NCI-H1048 (cell line): ENCODE results near the gene SLC39A11.

ENCODE experiments used
- DNase-seq: peaks from one replicate; lab custom pipeline; 2025; lab: John Stamatoyannopoulos, UW

SLC39A11 gene

DNA sequence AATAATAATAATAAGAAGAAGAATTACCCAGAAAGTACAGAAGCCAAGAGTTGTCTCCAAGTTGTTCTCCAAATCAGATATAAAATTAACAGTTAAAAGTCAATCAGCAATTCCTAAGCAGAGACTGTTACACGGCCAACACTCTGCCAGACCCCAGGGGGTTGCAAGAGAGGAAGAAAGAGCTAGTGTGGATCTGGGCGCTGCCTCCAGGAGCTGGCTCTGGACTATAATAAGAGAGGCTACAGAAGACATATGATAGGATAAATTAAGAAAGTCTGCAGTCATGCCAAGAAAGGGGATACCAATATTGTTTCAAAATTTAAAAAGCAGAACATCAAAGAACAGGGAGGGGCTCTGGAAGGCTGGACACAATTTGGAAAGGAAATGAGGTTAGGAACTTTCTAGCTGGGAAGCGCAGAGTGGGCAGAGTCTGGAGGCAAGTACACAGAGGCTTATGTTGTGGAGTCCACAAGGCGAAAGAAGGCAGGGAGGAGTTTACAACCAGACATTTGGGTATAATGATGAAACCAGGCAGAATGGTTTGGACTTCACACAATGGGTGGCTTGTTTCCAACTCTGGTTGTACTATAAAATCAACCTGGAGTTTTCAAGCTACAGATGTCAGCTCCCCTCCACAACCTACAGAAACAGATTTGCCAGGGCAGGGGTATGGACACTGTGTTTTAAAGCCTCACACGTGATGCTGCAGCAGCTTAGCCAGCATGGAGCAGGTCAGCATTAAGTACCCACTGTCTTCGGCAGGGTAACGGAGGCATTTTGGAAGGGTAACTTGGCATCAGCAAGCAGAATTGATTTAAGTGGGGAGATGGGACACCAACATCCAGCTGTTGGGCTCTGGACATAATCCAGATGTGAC is 49.4 kb downstream of the SLC39A11 start:
- no peak for DNase-seq

DNA sequence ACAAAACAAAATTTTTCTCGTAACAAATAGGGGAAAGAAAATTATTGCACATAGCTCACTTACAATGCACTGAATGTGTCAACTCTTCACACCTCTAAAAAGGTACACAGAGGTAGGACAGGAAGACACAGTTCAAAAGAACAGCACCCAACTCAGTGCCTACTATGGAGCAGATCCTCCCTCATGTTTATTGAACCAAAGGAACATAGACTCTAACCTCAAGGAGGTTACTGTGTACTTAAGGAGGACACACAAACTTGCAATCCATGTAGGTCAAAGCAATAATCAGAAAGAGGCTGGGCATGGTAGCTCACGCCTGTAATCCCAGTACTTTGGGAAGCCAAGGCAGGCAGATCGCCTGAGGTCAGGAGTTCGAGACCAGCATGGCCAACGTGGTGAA is 50.3 kb downstream of the SLC39A11 start:
- DNase-seq: no peak

DNA sequence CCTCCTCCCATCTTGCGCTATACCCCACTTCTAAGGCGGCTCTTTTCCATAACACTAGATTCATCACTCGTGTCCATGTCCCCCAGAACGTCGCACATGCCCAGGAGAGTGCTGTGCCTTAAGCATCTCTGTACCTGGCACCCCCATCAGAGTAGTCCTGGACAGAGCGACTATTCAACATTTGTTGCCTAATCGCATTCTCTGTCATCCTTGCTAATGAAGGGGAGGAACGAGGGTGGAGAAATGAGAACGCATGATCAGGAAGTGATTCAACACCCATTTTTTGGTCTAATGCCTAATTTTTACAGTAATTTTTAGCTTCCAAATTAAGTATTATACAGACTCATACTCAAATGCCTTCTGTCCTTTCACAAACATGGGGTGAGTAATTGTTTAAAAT is 53.2 kb downstream of the SLC39A11 start:
- no peak for DNase-seq

DNA sequence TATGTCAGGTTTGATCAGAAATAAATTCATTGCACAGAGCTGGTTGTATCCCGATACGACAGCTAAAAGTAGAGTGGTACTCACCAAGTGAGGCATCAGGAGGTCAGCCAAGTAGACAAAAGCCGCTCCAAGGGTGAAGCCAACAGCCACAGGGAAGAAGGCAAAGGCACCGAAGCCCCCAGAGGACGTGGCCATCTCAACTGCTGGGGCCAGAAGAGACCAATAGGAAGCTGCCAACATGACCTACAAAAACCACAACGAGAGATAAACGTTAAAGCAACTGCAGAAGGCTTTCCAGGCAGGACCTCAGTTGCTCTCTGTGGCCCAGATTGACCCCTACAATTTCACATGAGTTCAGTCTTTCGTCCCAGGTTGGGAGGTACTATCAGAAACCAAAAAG is 61.0 kb downstream of the SLC39A11 start:
- DNase-seq: no peak

DNA sequence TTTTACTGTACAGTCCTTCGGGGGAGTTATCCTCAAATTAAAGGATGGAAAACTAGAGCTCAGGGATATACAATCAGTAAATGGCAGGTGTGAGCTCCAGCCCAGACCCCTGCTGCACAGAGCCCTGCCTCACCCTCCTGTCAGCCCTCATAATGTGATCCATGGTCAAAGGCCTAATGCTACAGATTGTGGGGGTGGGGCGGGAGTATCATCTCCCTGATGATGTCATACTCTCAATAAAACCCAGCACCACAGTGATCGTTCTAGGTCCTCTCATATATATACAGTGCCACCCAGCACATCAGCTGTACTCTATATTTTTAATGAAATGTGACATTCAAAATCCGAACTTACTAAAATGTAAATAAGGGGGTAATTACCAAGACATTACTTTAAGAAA is 61.5 kb downstream of the SLC39A11 start:
- DNase-seq: no peak

DNA sequence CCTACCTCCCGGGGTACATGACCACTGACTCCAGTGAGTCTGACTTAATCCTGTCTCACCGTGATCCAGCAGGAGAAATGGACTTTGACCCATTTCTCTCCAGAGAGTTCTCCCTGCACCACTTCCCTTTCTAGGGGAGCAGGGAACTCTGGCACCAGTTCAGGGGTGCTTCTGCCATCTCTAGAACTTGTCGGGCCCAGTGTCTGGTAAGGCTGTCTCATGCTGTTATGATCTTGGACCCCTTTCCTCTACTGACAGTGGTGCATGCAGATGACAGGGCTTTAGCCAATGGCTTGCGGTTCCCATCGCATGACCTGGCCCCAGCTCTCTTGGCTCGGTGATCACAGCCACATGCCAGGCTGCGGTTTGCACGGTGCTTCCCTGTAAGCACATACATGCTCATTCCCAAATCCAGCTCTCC is 62.0 kb downstream of the SLC39A11 start:
- no peak for DNase-seq

DNA sequence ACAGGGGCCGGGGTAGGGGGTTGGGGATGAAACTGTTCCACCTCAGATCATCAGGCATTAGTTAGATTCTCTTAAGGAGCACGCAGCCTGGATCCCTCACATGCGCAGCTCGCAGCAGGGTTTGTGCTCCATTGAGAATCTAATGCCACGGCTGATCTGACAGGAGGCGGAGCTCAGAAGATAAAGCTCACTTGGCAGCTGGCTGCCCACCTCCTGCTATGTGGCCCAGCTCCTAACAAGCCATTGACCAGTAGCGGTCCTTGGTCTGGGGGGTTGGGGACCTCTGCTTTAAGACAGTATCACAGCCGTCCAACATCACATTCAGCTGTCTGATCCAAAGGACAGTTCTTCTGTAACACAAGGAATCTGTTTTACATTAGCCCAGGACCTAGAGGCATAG is 62.5 kb downstream of the SLC39A11 start:
- DNase-seq: no peak

DNA sequence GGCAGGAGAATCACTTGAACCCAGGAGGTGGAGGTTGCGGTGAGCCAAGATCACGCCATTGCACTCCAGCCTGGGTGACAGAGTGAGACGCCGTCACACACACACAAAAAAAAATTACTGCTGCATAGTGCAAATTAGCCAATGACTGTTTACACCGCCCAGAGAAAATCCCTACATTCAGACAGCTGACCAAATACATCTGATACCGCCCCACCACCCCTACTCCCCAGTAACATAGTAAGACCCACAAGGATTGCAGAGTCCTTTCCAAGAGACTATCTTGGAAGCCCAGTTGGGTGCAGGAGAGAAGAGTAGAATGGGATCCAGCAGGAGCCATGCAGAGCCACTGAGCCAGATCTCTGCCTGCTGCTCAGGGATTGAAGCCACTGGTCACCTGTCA is 63.5 kb downstream of the SLC39A11 start:
- DNase-seq: no peak

DNA sequence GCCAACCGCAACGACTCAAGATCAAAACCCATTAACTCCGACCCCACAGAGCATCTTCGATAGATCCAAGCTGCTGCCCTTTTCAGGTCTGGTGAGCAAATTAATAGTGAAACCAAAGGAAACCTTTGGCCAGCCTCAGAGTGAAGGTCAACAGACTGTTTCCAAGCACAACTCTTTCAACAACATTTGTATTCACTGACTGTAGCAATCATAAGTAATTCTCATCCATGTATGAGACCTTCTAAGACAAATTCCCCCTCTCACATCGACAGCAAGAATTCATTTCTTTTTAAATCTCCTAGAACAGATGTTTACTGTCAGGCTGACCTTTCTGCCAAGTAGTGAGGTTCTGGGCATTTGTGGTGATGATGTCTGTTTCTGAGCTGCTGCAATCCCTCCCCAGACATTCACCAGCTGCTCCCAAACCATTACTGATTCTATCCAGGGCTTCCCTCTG is 64.2 kb downstream of the SLC39A11 start:
- no peak for DNase-seq

DNA sequence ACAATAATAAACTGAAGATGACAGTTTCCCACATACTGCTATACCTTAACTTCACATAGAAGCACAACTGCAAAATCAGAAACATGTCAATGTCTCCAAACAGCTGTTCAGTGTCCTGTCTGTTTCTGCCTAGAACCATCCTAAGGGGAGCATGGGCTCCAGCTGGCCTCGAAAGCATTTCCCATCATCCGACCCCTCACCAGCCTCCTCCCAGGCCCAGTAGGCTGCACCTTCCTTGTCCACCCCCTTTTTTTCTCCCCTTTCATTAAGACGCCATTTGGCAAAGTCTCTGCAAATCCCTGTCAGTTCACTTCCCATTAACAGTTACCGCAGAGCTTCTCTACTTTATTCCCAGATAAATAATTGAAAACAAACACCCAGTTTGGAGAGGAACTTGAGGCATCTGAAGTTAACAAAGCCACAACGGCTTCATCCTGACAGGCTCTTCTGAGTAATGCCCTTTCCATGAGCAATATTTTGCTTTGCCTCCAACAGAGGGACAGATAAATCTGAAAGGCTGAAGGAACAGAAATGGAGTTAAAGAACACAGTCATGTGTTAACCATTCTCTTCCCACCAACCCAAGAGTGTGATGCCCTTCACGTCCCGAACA is 65.3 kb downstream of the SLC39A11 start:
- DNase-seq: no peak

DNA sequence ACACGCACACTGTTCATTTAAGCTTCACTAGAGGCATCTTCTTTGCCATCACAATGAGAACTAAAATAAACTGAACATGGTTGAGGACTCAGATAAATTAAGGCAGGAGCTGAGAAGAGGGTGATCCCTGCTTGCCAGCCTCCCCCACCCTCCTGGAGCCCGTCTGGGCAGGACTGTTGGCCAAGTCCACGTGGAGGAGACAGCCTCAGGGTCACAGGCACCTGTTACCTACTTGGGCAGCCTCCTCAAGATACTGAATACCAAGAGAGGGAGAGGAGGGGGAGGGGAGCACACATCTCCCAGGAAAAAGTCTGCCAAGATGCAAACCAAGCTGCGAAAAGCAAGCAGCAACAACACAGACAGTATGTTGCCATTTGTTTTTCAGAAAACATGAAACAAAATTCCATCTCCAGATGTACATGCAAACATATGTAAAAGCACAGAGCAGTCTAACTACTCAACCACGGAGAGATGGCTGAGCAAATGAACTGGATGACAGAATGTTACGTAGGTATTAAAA is 67.4 kb downstream of the SLC39A11 start:
- no peak for DNase-seq

DNA sequence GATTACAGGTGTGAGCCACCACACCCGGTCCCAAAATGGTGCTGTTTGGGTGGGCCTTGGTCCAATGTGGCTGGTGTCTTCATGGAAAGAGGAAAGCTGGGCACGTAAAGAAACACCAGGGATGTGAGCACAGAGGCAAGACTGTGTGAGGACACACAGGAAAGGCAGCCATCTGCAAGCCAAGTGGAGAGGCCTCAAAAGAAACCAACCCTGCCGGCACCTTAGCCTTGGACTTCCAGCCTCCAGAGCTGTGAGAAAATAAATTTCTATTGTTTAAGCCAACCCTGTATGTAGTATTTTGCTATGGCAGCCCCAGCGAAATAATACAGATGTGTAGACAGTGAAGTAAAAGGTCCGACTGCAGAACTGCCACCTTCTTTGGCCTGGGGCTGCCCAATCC is 68.7 kb downstream of the SLC39A11 start:
- DNase-seq: no peak

DNA sequence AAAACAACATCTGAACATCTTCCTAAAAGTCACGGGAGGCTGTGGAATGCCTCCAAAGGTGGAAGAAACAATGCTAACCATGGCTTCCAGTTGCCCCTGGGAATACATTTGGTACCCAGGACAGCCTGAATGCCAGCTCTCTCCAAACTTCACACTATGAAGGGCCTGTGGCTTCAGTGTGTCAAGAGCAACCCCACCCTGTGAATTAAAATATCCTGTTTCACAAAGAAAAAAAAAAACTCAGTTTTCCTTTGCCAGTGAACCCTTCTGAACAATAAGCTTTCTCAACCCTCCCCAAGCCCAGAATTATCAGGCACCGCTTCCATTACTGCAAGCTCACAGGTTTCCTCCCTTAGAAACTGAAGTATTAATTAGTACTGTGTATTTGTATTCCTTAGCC is 69.8 kb downstream of the SLC39A11 start:
- no peak for DNase-seq

DNA sequence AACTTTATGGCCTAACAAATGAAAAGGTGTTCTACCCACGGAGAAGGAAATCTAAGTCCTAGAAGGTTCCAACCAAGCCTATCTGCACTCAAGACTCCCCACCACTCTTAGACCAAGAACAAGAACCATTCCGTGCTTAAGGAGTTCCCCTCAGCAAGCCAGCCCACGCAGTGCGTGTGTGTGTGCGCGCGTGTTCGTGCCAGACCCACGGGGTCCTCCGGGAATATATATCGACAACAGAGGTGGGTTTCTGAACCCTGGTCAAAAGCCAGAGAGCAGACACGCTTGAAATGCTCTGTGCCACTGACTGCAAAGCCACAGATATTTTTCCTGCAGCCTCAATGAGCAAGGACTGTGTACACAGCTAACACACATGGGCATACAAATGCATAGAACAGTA is 70.7 kb downstream of the SLC39A11 start:
- no peak for DNase-seq

DNA sequence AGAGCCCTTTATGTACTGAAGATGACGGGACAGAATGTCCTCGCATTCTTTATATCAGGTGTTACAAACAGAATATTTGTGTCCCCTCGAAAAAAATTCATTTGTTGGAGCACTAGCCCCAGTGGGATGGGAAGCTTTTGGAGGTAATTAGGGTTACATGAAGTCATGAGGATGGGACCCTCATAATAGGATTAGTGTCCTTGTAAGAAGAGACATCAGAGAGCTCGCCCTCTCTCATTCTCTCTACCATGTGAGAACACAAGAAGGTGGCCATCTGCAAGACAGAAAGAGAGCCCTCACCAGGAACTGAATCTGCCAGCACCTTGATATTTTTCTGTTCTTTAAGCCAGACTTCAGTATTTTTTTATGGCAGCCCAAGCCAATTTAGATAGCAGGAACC is 72.4 kb downstream of the SLC39A11 start:
- DNase-seq: no peak

DNA sequence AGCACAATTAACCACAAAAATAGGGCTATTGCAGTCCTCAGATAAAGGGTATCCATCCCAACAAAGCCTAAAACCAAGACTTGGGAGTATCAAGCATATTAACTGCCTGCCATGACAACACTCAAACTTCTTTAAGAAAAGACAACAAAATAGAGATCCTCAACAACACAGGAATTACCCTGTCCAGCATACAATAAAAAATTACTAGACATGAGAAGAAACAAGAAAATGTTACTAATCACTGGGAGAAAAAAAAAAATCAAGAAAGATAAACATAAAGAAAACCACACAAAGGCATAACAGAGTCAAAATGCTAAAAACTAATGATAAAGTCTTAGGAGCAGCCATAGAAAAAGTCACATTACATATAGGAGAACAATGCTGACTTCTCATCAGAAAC is 73.9 kb downstream of the SLC39A11 start:
- DNase-seq: no peak

DNA sequence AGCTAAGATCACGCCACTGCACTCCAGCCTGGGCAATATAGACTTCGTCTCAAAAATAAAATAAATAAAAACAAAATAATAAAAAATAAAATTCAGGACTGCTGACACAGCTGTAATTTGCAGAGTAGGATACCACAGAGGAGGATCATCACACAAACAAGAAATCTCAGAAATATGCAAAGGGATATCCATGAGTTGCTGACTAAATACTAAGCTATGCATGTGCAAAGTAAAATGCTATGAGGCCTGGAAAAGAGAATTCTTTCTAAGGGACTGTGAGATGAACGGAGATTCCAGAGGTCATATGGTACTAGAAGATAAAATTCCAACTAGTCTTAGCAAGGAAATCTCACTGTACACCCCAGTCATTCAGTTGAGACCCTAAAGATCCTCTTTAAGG is 74.8 kb downstream of the SLC39A11 start:
- no peak for DNase-seq

DNA sequence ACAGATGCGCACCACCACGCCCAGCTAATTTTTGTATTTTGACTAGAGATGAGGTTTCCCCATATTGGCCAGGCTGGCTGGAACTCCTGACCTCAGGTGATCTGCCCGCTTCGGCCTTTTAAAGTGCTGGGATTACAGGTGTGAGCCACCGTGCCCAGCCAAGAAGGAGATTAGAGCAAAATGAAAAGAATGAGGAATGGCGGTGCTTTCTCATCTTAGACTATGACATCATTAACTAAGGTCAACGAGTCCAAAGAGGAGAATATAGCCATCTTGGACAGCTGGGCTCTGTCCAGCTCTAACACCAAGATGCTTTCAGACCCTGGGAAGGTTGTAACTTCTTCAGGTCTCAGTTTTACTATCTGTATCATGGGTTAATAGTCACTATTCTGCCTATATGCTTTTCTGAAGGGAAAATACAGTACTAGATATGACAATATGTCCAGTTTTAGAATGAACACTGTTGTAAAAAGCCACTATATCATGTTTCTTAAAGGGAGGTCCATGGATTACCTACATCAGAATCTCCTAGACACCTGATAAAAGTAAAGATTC is 76.7 kb downstream of the SLC39A11 start:
- DNase-seq: no peak

DNA sequence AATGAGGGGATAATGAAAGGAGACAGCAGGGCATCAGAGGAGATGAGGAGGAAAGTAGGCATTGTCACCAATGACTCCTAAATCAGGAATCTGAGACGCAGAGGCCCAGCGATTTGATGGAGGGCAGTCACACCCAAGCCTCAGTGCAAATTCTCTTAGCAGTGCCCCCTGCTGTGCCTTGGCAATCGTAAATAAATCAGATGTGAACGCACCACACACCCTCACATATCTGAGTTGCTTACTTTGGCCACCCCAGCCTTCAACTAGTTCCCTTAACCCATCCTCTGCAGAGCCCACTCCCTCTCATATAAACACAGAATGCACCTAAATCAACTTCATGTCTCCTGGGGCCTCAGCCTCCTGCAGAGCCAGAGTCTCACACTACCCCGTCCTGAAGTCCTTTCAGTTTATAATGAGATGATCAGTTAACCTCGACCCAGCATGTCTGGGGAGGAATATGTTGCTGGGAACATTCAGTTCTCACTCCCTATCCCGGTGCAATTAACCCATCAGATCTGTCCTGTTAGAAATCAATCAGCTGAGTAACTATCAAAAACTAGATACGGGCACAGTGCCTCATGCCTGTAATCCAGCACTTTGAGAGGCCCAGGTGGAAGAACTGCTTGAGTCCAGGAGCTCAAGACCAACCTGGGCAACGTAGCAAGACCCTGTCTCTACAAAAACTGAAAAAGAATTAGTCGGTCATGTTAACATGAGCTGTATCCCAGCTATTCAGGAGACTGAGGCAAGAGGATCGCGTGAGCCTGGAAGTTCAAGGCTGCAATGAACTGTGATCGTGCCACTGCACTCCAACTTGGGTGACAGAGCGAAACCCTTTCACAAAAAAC is 78.4 kb downstream of the SLC39A11 start:
- no peak for DNase-seq

DNA sequence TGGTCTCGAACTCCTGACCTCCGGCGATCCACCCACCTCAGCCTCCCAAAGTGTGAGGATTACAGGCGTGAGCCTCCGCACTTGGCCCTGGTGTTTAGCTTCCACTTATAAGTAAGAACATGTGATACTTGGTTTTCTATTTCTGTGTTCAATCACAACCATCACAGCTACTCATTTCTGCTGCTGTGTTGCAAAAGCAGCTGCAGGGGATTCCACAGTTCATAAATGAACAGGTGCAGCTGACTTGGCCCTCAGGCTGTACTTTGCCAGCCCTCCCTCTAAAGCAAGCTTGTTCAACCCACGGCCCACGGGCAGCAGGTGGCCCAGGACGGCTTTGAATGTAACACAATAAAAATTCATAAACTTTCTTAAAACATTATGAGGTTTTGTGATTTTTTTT is 79.2 kb downstream of the SLC39A11 start:
- DNase-seq: no peak

DNA sequence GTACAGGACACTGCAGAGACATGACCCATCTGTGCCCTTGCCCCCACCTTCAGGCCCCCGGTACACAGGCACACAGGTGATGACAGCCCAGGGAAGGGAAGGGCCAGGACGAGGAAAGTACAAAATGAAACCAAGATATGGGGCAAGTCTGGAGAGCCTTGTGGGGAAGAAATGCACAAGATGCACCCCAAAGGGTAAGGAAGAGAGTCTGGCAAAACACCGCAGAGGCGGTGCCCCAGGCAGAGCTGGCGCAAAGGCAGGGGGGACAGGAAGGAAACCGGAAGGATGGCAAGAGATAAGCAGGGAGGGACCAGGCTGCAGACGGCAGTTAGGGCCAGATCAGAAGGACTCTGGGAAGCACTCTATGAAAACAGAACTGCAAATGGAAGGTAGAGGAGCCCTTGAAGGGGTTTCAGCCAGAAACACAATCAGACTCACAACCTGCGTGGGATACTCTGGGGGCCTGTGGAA is 81.4 kb downstream of the SLC39A11 start:
- no peak for DNase-seq

DNA sequence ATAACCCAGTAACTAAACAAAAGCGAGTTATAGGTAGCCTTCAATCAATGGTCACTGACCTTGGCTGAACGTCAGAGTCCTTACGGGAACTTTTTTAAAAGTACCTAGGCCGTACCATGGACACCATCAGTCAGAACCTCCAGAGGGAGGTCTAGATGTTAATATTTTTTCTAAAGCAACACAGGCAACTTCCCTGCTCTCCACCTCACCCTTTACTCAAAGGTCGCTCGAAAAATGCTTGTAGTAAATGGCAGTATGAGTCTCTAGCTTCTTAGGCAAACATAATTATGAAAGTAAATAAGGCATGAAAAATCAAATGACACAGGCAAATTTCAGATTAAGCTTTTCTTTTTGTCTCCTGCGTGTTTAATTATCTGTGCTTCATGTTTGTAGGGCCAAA is 82.1 kb downstream of the SLC39A11 start:
- DNase-seq: no peak
